ENCODE measurements around the gene RBPJL. TPM values are rescaled to one million over a fixed set of nuclear protein-coding genes. Genes with fewer than 3 reads are reported as not detected.

RBPJL gene
- total and polyA plus RNA-seq, 2 of the 13 experiments (the other 11 are each of a cell fraction or from before 2014, with no cell fraction given): not detected

DNA sequence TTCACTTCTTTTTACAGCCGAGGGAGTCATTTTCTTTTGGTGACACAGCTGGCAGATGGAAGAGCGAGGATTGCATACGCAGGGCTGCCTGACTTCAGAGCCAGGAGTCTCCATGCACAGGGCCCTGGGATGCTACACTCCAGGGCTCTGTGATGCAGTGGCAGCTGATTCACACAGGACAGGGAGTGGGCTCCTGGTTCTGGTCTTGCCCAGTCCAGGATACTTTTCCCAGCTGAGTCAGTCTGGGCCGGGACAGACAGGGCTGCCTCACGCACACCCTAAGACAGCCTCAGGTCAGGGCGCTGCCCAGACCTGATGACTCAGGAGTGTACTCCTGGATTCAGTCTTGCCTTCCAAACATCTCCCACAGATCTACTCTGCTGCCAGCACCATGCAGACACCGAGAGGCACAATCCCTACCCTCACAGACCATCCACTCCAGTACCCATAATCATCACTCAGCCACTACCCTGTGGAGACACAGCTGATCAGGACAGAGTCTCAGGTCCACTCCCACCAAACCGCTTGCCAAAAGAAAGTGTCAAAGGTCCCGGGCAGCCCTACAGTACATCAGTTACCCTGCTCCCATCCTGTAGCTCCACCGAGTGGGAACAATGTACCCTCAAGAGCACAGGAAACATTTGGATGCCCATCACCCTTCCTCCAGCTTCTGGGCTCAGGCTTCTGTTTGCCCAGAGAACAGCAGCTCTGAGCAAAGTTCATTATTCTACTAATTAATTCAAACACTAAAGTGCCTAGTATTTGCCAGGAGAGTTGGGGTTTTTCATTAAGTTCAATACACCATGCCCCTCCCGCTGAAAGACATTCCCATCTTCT, 30.1 kb downstream of the RBPJL start (continued):
- TF ChIP-seq, protein P1, sequence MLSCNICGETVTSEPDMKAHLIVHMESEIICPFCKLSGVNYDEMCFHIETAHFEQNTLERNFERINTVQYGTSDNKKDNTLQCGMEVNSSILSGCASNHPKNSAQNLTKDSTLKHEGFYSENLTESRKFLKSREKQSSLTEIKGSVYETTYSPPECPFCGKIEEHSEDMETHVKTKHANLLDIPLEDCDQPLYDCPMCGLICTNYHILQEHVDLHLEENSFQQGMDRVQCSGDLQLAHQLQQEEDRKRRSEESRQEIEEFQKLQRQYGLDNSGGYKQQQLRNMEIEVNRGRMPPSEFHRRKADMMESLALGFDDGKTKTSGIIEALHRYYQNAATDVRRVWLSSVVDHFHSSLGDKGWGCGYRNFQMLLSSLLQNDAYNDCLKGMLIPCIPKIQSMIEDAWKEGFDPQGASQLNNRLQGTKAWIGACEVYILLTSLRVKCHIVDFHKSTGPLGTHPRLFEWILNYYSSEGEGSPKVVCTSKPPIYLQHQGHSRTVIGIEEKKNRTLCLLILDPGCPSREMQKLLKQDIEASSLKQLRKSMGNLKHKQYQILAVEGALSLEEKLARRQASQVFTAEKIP (CRISPR knock-in tag; IDR thresholded peaks at IDR 0.05; ENCODE audit: borderline replicate concordance): no peak
- TF ChIP-seq RBAK (CRISPR knock-in tag; IDR thresholded peaks at IDR 0.05) (no peak), ZBTB7A (CRISPR knock-in tag; IDR thresholded peaks at IDR 0.05) (no peak), ZNF138 (CRISPR knock-in tag; IDR thresholded peaks at IDR 0.05; ENCODE audit: low read depth) (no peak), SCMH1 (CRISPR knock-in tag; IDR thresholded peaks at IDR 0.05; ENCODE audit: borderline replicate concordance) (no peak), HHEX (CRISPR knock-in tag; IDR thresholded peaks at IDR 0.05) (no peak), TCF7L2 (IDR thresholded peaks at IDR 0.05; ENCODE audit: low read depth, low read length) (no peak), MAFF (IDR thresholded peaks at IDR 0.05; ENCODE audit: low read depth, low read length) (no peak), MTA1 (CRISPR knock-in tag; IDR thresholded peaks at IDR 0.05; ENCODE audit: borderline replicate concordance) (no peak; the same call in 1 of the 2 replicates), PHF20 (CRISPR knock-in tag; IDR thresholded peaks at IDR 0.05) (no peak), ZFP1 (CRISPR knock-in tag; IDR thresholded peaks at IDR 0.05) (no peak), PRMT3 (CRISPR knock-in tag; IDR thresholded peaks at IDR 0.05; ENCODE audit: borderline replicate concordance, low read depth) (no peak), NFIB (CRISPR knock-in tag; IDR thresholded peaks at IDR 0.05; ENCODE audit: borderline replicate concordance) (no peak), YEATS4 (CRISPR knock-in tag; IDR thresholded peaks at IDR 0.05; ENCODE audit: borderline replicate concordance) (no peak)
- TF ChIP-seq, protein P2, sequence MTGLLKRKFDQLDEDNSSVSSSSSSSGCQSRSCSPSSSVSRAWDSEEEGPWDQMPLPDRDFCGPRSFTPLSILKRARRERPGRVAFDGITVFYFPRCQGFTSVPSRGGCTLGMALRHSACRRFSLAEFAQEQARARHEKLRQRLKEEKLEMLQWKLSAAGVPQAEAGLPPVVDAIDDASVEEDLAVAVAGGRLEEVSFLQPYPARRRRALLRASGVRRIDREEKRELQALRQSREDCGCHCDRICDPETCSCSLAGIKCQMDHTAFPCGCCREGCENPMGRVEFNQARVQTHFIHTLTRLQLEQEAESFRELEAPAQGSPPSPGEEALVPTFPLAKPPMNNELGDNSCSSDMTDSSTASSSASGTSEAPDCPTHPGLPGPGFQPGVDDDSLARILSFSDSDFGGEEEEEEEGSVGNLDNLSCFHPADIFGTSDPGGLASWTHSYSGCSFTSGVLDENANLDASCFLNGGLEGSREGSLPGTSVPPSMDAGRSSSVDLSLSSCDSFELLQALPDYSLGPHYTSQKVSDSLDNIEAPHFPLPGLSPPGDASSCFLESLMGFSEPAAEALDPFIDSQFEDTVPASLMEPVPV (CRISPR knock-in tag; IDR thresholded peaks at IDR 0.05): no peak
- TF ChIP-seq, protein P3, sequence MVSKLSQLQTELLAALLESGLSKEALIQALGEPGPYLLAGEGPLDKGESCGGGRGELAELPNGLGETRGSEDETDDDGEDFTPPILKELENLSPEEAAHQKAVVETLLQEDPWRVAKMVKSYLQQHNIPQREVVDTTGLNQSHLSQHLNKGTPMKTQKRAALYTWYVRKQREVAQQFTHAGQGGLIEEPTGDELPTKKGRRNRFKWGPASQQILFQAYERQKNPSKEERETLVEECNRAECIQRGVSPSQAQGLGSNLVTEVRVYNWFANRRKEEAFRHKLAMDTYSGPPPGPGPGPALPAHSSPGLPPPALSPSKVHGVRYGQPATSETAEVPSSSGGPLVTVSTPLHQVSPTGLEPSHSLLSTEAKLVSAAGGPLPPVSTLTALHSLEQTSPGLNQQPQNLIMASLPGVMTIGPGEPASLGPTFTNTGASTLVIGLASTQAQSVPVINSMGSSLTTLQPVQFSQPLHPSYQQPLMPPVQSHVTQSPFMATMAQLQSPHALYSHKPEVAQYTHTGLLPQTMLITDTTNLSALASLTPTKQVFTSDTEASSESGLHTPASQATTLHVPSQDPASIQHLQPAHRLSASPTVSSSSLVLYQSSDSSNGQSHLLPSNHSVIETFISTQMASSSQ (IDR thresholded peaks at IDR 0.05; ENCODE audit: low read depth): no peak
- TF ChIP-seq, protein P3 (CRISPR knock-in tag; IDR thresholded peaks at IDR 0.05; ENCODE audit: borderline replicate concordance): 0 out of 2 replicates have a peak, but pooled peaks have one; percentile 5
- TF ChIP-seq, protein P4, sequence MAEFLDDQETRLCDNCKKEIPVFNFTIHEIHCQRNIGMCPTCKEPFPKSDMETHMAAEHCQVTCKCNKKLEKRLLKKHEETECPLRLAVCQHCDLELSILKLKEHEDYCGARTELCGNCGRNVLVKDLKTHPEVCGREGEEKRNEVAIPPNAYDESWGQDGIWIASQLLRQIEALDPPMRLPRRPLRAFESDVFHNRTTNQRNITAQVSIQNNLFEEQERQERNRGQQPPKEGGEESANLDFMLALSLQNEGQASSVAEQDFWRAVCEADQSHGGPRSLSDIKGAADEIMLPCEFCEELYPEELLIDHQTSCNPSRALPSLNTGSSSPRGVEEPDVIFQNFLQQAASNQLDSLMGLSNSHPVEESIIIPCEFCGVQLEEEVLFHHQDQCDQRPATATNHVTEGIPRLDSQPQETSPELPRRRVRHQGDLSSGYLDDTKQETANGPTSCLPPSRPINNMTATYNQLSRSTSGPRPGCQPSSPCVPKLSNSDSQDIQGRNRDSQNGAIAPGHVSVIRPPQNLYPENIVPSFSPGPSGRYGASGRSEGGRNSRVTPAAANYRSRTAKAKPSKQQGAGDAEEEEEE (CRISPR knock-in tag; IDR thresholded peaks at IDR 0.05; ENCODE audit: borderline replicate concordance): no peak
- TF ChIP-seq, protein P5, sequence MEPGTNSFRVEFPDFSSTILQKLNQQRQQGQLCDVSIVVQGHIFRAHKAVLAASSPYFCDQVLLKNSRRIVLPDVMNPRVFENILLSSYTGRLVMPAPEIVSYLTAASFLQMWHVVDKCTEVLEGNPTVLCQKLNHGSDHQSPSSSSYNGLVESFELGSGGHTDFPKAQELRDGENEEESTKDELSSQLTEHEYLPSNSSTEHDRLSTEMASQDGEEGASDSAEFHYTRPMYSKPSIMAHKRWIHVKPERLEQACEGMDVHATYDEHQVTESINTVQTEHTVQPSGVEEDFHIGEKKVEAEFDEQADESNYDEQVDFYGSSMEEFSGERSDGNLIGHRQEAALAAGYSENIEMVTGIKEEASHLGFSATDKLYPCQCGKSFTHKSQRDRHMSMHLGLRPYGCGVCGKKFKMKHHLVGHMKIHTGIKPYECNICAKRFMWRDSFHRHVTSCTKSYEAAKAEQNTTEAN (CRISPR knock-in tag; conservative IDR thresholded peaks at IDR 0.05): no peak

Data from HepG2 (cell line).